ENCODE results near the gene KANK4. TPM values are rescaled to one million over a fixed set of nuclear protein-coding genes. Genes with fewer than 3 reads are reported as not detected.

The KANK4 gene
- total RNA-seq = 1 to 10 TPM in 6 of 8 experiments, under 1 TPM in 2; 0.27 to 6.7 (median 1.2) TPM

DNA sequence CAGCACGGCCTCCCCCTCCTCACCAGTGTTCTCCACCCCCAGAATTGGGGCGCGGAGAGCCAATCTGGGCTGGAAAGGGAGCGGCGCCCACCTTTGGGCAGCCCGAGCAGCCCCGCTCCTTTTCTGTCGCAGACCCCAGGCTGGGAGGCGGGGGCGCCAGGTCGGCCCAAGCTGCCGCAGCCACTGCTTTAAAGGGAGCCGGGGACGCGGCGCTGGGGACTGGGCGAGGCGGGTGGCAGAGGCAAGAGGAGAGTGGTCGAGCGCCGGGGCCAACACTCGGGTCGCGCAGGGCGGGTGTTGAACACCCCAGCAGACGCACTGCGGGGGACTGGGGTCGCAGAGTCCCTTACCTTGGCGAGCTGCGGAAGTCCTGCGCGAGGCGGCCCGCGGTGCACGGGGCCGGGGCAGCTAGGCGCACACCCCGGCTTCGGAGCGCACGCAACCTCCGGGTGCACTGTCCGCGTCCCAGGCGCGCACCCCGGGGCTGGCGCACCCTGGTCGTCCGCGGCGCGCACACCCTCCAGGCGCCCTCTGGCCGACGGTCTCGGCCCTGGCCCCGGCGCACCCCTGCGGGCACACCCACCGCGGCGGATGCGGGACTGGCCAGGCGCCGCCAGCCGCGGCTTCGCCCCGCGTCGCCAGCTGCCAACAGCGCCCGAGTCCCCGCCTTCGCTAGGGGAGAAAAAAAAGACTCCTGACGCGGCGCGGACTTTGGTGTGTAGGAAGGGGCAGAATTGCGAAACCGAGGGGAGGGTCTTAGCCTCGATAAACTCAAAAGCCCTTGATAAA is at the start of gene KANK4:
TSS of gene KANK4 (minus strand) at position 679 of the 789 bp plus-strand sequence. CDS start 37,870 bp downstream, outside the sequence.
- H3K27ac ChIP-seq = no peak within 1 kb of the TSS
- H3K4me3 ChIP-seq = peak within 1 kb of the TSS; percentile 32 to 44 (median 37)
- H3K4me1 ChIP-seq (replicated peaks in 1 of 2) = peaks cover 12% of the 10 kb centered on the region in 2 donors
- 0 to 10% (median 0%) methylated on average over 1 to 12 of the region's 84 CpGs; no CpG with 5 or more reads in 4 of the 10 experiments for WGBS, 10 experiments
- ATAC-seq (replicated peaks in 6 of 8) = peak; percentile 55 to 83 (median 68)
- in situ Hi-C loops (cut with MboI; ENCODE audit: low pct_unique_long_range_greater_than_20kb in 2 of 9, low sequenced_read_pairs in 9 of 9, unreplicated experiment in 9 of 9) = no loop called here

DNA sequence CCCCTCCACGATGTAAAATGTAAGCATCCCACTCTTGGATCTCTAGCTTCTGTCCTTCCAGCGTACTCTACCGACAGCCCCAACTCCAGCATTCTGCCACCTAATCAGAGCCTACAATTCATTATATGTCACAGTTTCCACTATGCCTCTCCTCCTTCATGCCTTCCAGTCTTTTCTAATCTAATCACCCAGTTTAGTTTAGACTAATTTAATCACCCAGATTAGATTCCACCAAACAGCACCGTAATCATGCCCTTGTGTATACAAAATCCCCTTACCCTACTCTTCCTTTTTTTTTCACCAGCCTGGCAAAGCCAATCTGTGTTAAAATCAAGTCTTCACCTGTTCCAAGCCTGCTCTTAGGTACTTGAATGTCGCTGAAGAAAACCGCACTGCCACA is 49.8 kb upstream of the KANK4 start:
- Histone ChIP-seq H3K4me3 (no peak overlapping the region), H3K27ac (no peak overlapping the region), H3K4me1 (replicated peaks in 1 of 2) (peaks cover 0 to 2% of the 10 kb centered on the region in 2 donors)
- no peak for ATAC-seq (replicated peaks in 6 of 8)
- WGBS, 10 experiments = 70 to 100% (median 94%) methylated on average over 1 to 6 of the region's 6 CpGs; no CpG with 5 or more reads in 1 of the 10 experiments
- in situ Hi-C loops (cut with MboI; ENCODE audit: low pct_unique_long_range_greater_than_20kb in 2 of 9, low sequenced_read_pairs in 9 of 9, unreplicated experiment in 9 of 9) = no loop called here

DNA sequence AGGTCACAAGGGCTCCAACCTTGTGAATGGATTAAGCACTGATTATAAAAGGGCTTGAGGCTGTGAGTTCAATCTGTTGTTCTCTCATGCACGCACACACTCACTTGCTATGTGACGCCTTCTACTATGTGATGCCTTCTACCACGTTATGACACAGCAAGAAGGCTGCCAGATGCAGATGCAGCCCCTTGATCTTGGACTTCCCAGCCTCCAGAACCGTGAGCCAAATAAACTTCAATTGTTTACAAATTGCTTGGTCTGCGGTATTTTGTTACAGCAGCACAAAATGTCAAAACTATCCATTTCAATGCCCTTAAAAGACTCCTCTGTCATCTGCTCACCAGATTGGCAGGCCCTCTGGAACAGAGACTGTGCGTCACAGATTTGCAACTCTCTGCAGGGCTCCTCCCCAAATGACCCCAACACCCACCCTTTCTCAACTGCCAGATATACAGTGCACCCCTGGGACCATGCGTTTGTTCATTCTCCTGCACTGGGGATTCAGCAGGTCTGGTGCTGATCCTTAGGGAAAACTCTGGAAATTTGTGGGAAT is 47.8 kb upstream of the KANK4 start:
- in situ Hi-C loops (cut with MboI; ENCODE audit: low pct_unique_long_range_greater_than_20kb in 2 of 9, low sequenced_read_pairs in 9 of 9, unreplicated experiment in 9 of 9) = no loop called here
- Histone ChIP-seq H3K4me1 (replicated peaks in 1 of 2) (peaks cover 0 to 2% of the 10 kb centered on the region in 2 donors), H3K4me3 (no peak overlapping the region), H3K27ac (no peak overlapping the region)
- 10 to 93% (median 85%) methylated on average over 2 to 7 of the region's 7 CpGs; no CpG with 5 or more reads in 3 of the 10 experiments for WGBS, 10 experiments
- ATAC-seq (replicated peaks in 6 of 8) = peak in 3 of 8 experiments; percentile 84 to 88 (median 85)

DNA sequence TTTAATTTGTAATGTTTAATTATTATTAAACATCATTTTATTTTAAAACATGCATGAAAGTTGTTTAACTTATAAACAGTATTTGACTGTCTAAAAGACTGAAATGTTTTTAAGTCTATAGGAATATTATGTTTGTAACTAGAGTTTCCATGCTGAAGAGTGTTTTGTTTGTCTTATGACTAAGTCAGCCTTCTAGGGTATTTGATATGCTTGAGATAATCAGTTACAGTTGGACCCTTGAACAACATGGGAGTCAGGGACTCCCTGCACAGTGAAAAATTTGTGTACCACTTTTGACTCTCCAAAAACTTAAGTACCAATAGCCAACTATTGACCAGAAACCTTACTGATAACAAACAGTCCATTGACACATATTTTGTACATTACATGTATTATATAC is 45.5 kb upstream of the KANK4 start:
- no peak overlapping the region for H3K27ac ChIP-seq
- ATAC-seq (replicated peaks in 6 of 8) = no peak
- H3K4me3 ChIP-seq = no peak overlapping the region
- H3K4me1 ChIP-seq (replicated peaks in 1 of 2) = no peaks in the 10 kb centered on the region
- in situ Hi-C loops (cut with MboI; ENCODE audit: low pct_unique_long_range_greater_than_20kb in 2 of 9, low sequenced_read_pairs in 9 of 9, unreplicated experiment in 9 of 9) = no loop called here

DNA sequence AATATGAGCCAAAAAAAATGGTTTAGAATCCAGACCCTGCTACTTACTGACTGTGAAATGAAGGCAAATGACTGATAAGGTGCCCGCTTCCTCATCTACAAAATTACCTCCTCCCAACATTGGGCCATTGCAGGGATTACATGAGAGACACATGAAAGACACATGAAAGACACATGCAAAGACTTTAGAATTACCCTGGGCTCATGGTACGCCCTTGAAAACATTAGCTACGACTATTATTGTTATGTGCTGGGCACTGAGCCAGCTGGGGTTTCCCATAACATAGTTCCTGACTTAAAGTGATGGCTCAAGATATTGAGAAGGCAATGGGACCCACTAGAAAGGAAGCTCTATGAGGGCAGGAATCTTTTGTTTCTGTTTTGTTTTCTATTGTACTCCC is 43.7 kb upstream of the KANK4 start:
- ATAC-seq (replicated peaks in 6 of 8) = no peak
- WGBS, 10 experiments = 17 to 97% (median 79%) methylated on average over 1 to 3 of the region's 3 CpGs; no CpG with 5 or more reads in 2 of the 10 experiments
- peaks cover 8 to 9% of the 10 kb centered on the region in 2 donors for H3K4me1 ChIP-seq (replicated peaks in 1 of 2)
- in situ Hi-C loops (cut with MboI; ENCODE audit: low pct_unique_long_range_greater_than_20kb in 2 of 9, low sequenced_read_pairs in 9 of 9, unreplicated experiment in 9 of 9) = no loop called here
- H3K27ac ChIP-seq = no peak overlapping the region
- no peak overlapping the region for H3K4me3 ChIP-seq

DNA sequence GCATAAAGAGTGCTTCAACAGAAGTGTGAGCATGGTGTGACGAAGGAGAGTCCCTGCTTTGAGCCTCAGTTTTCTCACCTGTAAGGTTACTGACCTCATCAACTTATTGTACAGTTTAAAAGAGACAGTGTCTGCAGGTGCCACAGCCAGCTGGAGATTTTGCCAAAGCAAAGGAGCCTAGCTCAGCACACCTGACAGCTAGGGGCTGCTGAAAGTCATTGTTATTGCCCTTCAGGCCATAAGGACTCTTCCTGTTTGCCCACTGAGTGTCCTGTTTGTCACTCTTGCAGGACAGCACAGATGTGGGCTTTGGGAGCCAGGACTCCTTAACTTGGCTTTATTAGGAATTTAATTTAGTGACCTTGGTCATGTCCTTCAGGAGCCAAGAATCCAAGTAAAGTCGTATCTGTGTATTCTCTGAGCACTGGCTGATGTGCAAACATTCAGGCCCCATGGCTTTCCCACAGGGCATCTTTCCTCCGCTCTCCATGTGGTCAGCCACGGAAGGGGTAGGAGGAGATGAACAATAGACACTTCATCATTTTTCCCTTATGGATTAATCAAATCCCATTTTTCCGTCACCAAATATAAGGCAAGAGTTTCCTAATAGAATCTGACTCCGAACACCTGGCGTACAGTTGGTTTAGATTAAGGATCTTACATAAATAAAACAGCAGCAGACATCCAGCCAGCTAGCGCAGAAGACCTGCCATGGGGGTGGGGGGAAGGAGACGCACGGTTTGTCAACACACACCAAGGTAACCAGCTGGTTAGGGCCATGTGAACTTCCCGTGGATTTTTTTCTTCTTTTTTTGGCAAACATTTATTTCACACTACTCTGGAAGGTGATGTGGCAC is 43.1 kb upstream of the KANK4 start:
- in situ Hi-C loops (cut with MboI; ENCODE audit: low pct_unique_long_range_greater_than_20kb in 2 of 9, low sequenced_read_pairs in 9 of 9, unreplicated experiment in 9 of 9) = no loop called here
- WGBS, 10 experiments = 14 to 97% (median 69%) methylated on average over 1 to 11 of the region's 11 CpGs; no CpG with 5 or more reads in 1 of the 10 experiments
- ATAC-seq (replicated peaks in 6 of 8) = no peak
- no peak overlapping the region for H3K27ac ChIP-seq
- peaks cover 8 to 9% of the 10 kb centered on the region in 2 donors for H3K4me1 ChIP-seq (replicated peaks in 1 of 2)
- no peak overlapping the region for H3K4me3 ChIP-seq

DNA sequence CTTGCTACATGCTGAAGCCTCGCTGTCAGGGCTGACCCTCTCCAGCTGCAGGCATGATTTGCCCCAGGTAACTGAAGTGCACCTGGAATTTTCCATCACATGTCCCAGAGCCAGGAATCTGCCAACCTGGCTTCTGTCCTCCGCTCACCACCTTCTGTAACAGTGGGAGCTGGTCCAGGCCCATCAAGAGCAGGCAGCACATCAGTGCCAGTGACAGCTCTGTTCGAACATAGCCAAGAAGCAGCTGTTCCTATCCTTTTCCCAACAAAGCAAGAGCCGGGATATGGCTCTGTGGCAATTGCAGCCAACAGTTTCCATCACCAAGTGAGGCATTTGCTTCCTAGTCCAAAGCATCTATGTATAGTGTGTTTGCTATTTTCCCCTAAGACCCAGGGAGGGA is 42.2 kb upstream of the KANK4 start:
- WGBS, 10 experiments = 89 to 100% (median 95%) methylated on average over 2 to 4 of the region's 4 CpGs; no CpG with 5 or more reads in 6 of the 10 experiments
- in situ Hi-C loops (cut with MboI; ENCODE audit: low pct_unique_long_range_greater_than_20kb in 2 of 9, low sequenced_read_pairs in 9 of 9, unreplicated experiment in 9 of 9) = no loop called here
- no peak overlapping the region for H3K4me3 ChIP-seq
- no peak overlapping the region for H3K27ac ChIP-seq
- H3K4me1 ChIP-seq (replicated peaks in 1 of 2) = peaks cover 9 to 12% of the 10 kb centered on the region in 2 donors
- no peak for ATAC-seq (replicated peaks in 6 of 8)

DNA sequence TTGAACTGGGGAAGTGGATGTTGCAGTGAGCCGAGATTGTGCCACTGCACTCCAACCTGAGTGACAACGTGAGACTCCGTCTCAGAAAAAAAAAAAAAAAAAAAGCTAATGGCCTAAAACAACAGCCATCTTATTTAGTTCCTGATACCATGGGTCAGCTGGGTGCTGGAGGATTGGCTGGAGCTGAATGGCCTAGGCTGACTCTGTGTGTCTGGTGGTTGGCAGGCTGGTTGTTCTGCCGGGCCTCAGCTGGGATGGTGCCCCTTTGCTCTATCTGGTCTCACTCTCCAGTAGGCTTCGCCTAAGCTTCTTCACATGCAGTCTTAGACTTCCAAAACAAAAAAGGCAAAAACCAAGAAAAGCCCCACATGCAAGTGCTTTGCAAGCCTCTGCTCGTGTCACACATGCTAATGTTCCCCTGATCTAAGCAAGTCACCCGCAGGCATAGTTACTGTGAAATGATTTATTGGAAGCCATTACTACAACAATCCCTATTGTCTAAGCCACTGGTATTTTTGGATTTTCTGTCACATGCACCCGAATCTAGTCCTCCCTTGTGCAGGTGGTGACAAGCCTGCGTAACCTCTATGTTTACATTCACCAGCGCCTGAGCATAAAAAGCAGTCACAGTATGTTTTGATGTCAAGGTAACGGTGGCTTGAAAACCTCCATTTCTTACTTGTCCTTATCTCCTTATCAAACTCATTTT is 39.6 kb upstream of the KANK4 start:
- in situ Hi-C loops (cut with MboI; ENCODE audit: low pct_unique_long_range_greater_than_20kb in 2 of 9, low sequenced_read_pairs in 9 of 9, unreplicated experiment in 9 of 9) = no loop called here
- Histone ChIP-seq H3K4me1 (replicated peaks in 1 of 2) (peaks cover 9 to 14% of the 10 kb centered on the region in 2 donors), H3K4me3 (no peak overlapping the region), H3K27ac (no peak overlapping the region)
- peak in 7 of 8 experiments; percentile 11 to 92 (median 83) for ATAC-seq (replicated peaks in 6 of 8)
- 47 to 100% (median 61%) methylated on average over 1 to 11 of the region's 11 CpGs; no CpG with 5 or more reads in 2 of the 10 experiments for WGBS, 10 experiments

DNA sequence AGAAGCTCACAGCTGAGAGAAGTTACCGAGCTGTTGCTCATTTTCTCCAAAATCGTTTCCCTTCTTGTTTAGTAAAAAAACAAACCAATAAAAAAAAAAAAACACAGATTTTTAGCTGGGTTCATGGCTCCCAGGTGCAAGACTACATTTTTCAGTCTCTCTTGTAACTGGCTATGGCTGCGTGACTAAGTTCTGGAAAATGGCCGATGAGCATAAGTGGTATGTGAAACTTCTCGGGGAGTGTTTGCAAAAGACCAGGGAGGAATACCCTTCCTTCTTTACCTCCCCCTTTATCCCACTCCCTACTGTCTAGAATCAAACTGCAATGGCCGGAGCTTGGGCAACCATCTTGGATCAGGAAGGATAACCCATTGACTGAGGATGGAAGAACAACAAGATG is 38.7 kb upstream of the KANK4 start:
- WGBS, 10 experiments = 36 to 100% (median 85%) methylated on average over 1 to 6 of the region's 6 CpGs
- H3K4me3 ChIP-seq = no peak overlapping the region
- ATAC-seq (replicated peaks in 6 of 8) = no peak
- H3K4me1 ChIP-seq (replicated peaks in 1 of 2) = peaks cover 9 to 14% of the 10 kb centered on the region in 2 donors
- H3K27ac ChIP-seq = no peak overlapping the region
- in situ Hi-C loops (cut with MboI; ENCODE audit: low pct_unique_long_range_greater_than_20kb in 2 of 9, low sequenced_read_pairs in 9 of 9, unreplicated experiment in 9 of 9) = no loop called here

DNA sequence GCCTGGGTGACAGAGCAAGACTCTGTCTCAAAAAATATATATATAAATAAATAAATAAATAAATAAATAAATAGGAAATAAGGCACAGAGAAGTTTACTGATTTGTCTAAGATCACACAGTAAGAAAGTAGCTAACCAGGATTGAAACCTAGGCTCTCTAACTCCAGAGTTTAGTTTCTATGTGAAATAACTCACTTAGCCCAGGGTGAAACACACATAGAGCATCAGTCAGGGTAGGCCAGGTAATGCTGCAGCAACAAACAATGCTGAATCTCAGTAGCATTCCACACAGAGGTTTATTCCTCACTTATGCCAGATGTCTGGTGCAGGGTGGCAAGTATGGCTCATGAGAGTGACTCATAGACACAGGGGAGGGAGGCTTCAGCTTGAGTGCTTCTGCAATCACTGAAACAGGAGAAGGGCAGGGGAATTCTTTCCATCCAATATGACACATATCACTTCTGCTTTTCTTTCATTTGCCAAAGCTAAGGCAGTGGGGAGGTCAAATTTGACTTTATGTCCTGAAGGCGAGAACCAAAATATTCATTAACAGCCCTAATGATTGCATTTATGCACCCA is 37.1 kb upstream of the KANK4 start:
- in situ Hi-C loops (cut with MboI; ENCODE audit: low pct_unique_long_range_greater_than_20kb in 2 of 9, low sequenced_read_pairs in 9 of 9, unreplicated experiment in 9 of 9) = no loop called here
- H3K27ac ChIP-seq = no peak overlapping the region
- 27 to 100% (median 91%) methylated on average over 1 of the region's 1 CpG; no CpG with 5 or more reads in 5 of the 10 experiments for WGBS, 10 experiments
- no peak overlapping the region for H3K4me3 ChIP-seq
- ATAC-seq (replicated peaks in 6 of 8) = peak; percentile 31 to 100 (median 68)
- H3K4me1 ChIP-seq (replicated peaks in 1 of 2) = peaks cover 9 to 14% of the 10 kb centered on the region in 2 donors

DNA sequence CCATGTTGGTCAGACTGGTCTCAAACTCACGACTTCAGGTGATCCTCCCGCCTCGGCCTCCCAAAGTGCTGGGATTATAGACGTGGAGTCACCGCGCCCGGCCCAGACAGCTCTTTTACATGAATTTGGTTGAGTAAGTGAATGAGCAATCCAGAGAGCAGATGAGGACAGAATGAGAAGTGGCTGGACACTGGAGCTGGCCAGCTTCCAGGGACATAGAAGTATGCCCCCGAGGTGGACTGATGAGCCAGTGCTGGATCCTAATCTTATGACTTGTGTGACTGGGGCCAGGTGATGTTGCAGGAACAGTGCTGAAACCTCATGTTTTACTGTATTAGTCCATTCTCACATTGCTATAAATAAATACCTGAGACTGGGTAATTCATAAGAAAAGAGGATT is 35.9 kb upstream of the KANK4 start:
- Histone ChIP-seq H3K4me1 (replicated peaks in 1 of 2) (peaks cover 9 to 14% of the 10 kb centered on the region in 2 donors), H3K27ac (no peak overlapping the region), H3K4me3 (no peak overlapping the region)
- in situ Hi-C loops (cut with MboI; ENCODE audit: low pct_unique_long_range_greater_than_20kb in 2 of 9, low sequenced_read_pairs in 9 of 9, unreplicated experiment in 9 of 9) = no loop called here
- no peak for ATAC-seq (replicated peaks in 6 of 8)
- WGBS, 10 experiments = 88 to 100% (median 97%) methylated on average over 2 to 8 of the region's 8 CpGs; no CpG with 5 or more reads in 5 of the 10 experiments

DNA sequence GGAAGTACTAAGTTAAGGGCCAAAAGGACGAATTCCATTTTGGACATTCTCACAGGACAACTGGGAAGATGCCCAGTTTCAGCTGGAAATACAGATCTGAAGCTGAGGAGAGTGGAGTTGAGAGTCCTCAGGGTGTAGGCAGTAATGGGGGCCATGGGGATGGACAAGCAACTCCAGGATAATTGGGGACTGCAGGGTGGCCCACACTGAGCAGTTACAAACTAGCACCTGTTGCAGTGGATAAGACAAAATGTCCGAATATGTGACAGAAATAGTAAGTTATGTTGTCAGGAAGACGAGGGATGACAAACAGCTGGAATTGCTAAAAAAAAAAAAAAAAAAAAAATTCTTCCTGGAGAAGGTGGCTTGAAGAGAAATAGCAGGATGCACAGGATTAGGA is 34.6 kb upstream of the KANK4 start:
- WGBS, 10 experiments = 10 to 79% (median 43%) methylated on average over 1 to 3 of the region's 3 CpGs
- no peak for ATAC-seq (replicated peaks in 6 of 8)
- peaks cover 5 to 10% of the 10 kb centered on the region in 2 donors for H3K4me1 ChIP-seq (replicated peaks in 1 of 2)
- no peak overlapping the region for H3K27ac ChIP-seq
- in situ Hi-C loops (cut with MboI; ENCODE audit: low pct_unique_long_range_greater_than_20kb in 2 of 9, low sequenced_read_pairs in 9 of 9, unreplicated experiment in 9 of 9) = no loop called here
- H3K4me3 ChIP-seq = no peak overlapping the region

Data from motor neuron (in vitro differentiated cells).